GM19467 (cell line): ENCODE measurements around the gene MGMT.

ENCODE experiments used
- ATAC-seq: cut with Tn5 transposase; IDR thresholded peaks from one replicate; pipeline ENCODE4 v1.9.1; 2021; ENCODE audit warnings: mild to moderate bottlenecking, moderate library complexity; ENCODE audit not compliant: unreplicated experiment

The MGMT gene

GRCh38 chr10:129754211-129755050 lies 287.4 kb downstream of the MGMT start:
- ATAC-seq: no peak

GRCh38 chr10:129755158-129755591 lies 288.1 kb downstream of the MGMT start:
- no peak for ATAC-seq

DNA sequence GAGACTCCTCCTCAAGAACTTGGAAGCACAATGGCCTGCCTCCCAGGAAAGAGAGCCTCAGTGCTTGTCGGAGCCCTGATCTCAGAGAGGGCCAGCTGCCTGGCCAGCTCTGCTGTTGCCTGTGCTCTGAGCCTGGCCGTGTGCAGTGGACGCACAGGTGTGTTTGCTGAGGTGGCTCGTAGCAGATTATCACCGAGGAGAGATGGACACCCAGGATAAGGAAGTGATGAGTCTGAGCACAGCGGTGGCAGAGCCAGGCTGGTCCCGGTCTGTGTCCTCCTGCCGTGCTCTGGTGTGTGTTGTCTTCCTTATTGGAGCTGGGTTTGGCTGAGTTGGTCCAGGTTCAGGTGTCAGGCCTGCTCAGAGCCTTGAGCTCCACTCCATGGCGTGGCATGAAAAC lies 288.6 kb downstream of the MGMT start:
- no peak for ATAC-seq

- ATAC-seq: no peak
Measured at GRCh38 chr10:129756912-129757901, 290.2 kb downstream of the MGMT start.

GRCh38 chr10:129758207-129759021 lies 291.4 kb downstream of the MGMT start:
- ATAC-seq: no peak

- ATAC-seq: no peak
Measured at GRCh38 chr10:129759214-129760002, 292.4 kb downstream of the MGMT start.

DNA sequence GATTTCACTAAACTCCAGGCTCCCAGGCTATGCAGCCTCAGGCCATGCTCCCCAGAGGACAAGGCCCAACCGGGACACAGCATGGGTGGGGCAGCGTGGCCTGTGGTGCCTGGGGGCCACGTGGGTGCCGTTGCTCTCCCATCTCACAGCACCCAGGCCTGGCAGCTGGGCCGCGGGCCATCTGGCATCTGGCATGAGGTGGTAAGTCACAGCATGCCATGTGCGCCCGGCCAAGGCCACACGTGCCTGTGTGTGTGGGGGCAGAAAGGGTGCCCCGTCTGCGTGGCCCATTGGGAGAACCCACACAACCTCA lies 292.9 kb downstream of the MGMT start:
- ATAC-seq: no peak

- no peak for ATAC-seq
Measured at GRCh38 chr10:129760416-129760815, 293.4 kb downstream of the MGMT start.

DNA sequence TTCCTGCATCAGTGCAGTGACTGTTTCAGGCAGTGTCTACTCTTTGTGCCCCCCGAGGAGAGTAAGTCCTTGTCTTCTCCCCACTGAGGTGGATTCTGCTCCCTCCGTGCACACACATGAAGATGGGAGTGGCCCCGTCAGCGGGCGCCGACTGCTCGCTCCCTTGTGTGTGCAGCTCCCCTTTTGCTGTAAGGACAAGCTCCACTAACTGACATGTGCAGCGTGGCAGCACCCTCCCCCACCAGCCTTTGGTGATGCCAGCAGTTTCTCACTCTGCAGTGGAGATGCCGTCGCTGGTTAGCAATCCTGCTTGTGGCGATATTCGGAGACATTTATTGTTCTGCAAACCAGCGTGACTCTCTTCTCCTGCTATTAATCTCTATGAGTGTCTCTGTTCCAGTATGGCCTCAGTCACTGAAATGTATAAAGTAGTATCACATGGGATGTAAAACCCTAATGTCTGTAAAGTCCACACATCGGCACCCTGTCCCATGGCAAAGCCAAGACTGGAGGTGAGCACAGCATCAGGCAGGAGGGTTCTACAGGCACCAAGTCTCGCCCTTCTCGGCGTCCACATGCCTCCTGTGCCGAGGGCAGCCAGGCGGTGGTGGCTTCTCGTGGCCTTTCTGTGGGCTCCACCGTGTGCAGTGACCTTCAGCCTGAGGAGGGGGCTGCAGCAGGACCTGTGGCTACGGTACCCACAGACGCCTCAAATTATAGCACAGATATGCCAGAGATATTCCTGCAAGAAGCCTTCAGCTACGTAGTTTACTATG lies 294.3 kb downstream of the MGMT start:
- no peak for ATAC-seq

DNA sequence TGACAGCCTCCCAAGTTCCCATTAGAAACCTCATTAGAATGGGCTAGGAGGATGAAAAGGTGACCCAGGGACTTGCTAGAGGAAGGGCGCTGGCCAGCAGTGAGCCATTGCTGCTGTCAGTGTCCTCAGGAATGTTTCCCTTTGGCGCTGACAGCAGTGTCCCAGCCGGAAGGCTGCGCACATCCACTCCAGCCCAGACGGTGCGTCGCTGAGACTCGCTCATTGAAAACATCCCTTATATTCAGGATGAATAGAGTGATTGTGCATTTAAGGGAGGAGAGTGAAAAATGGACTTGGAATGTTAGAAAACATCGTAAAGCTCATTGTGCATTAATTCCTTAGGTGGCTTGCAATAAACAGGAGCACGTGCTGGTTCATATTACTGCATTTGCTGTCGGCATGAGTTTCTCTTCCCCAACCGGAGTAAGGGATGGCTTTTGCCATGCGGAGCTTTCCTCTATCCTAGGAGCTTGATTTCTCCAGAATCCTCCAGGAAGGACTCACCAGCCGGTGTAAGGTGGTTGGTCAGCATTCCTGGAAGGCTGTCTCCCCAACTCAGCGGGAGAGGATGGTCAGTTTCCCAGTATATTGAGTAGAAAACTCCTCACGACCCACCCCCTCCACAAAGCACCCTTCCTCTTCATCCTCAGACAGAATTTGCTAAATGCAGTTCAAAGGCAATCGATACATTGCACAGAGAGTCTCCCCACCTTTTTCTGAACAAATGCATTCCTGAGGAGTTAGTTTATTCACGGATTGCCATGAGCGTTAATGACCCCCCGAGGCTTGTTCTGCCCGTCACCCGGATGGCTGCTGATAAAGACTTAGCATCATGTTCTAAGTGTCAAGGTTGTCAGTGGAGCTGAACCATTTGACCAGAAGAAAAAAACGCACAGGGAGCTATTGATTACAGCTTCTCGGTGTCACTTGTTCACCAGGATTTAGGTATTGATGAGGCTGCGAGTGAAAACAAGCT lies 295.2 kb downstream of the MGMT start:
- no peak for ATAC-seq

DNA sequence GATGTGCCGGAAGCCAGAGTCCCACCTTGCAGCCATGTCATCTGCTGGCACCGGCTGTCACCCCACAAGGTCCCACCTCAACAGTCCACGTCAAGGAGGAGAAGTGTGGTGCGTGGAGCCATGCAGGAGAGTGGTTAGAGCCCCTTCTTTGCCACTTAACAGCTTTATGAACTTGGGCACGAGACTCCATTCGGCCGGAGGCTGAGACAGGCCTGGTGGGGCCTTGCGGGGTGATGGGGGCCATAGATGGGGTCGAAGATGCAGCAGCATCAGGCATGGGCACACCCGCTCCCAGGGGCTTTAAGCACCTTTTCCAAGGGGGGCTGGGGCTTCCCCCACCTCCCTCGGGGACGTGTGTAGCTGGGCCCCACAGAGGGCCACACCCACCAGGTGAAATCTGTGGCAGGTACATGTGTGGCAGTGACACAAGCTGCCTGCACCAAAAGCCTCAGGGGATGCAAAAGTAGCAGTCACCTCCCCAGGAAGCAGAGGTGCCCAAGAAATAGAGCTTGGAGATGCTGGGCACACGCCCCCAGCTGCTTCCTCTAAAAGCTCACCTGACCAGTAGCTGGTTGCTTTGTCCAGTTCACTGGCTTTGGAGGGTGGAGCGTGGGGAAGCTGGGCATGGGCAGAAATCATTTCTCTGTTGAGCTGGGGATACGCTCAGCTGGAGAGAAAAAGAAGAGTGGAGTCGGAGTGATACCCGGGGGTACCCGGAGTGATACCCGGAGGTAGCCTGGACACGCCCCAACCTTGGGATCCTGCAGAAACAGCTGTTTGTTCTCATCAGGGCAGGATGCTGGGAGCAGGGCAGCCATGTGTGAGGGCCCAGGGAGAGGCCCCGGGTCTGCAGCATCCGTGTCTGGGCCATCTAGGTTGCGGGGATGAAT lies 297.2 kb downstream of the MGMT start:
- ATAC-seq: no peak

- ATAC-seq: no peak
Measured at GRCh38 chr10:129764901-129765663, 298.0 kb downstream of the MGMT start.

- ATAC-seq: no peak
Measured at GRCh38 chr10:129765664-129766550, 298.9 kb downstream of the MGMT start.

GRCh38 chr10:129766611-129767550 lies 299.8 kb downstream of the MGMT start:
- no peak for ATAC-seq
